PFSK-1 (cell line): Measurements from ENCODE around the gene HOXA9.

ENCODE experiments used
- FOXP2 ChIP-seq: optimal IDR thresholded peaks from 2 replicates; pipeline ENCODE3; 2011; ENCODE audit warnings: borderline replicate concordance, control low read depth, inconsistent platforms; ENCODE audit not compliant: insufficient read depth; ENCODE audit errors: extremely low read length, extremely low read depth
- POLR2AphosphoS5 ChIP-seq: IDR thresholded peaks from 2 replicates; pipeline ENCODE4 v1.6.1; 2012; ENCODE audit warnings: low read depth, mild to moderate bottlenecking, control low read depth, low read length, moderate library complexity
- REST ChIP-seq, 2 experiments: IDR thresholded peaks; 2 replicates each; pipeline versions ENCODE4 v1.6.1 to v1.8.0; 2011 to 2012; ENCODE audit warnings: low read depth in 2 of 2, low read length in 2 of 2, control low read depth in 1 of 2, inconsistent platforms in 1 of 2, mild to moderate bottlenecking in 1 of 2, moderate library complexity in 1 of 2; ENCODE audit not compliant: insufficient read depth in 1 of 2
- SIN3A ChIP-seq: IDR thresholded peaks from 2 replicates; pipeline ENCODE4 v1.6.1; 2012; ENCODE audit warnings: mild to moderate bottlenecking, low read length, moderate library complexity, borderline replicate concordance; ENCODE audit not compliant: insufficient read depth
- TAF1 ChIP-seq: IDR thresholded peaks from 2 replicates; pipeline ENCODE4 v1.6.1; 2012; ENCODE audit warnings: low read length, control low read depth, borderline replicate concordance; ENCODE audit not compliant: insufficient read depth

The HOXA9 gene

GRCh38 chr7:27139334-27140125, 25.8 kb downstream of the HOXA9 start:
- TF ChIP-seq REST (IDR thresholded peaks at IDR 0.05; ENCODE audit: insufficient read depth in 1 of 2, low read depth in 2 of 2, low read length in 2 of 2) (no peak), TAF1 (no peak), POLR2AphosphoS5 (no peak), SIN3A (no peak), FOXP2 (no peak)

- TF ChIP-seq SIN3A: no peak
- TF ChIP-seq POLR2AphosphoS5: no peak
- TF ChIP-seq FOXP2: no peak
- no peak for TF ChIP-seq REST (IDR thresholded peaks at IDR 0.05; ENCODE audit: insufficient read depth in 1 of 2, low read depth in 2 of 2, low read length in 2 of 2)
- TF ChIP-seq TAF1: no peak
Measured at GRCh38 chr7:27138985-27139333, 26.4 kb downstream of the HOXA9 start.

- TF ChIP-seq FOXP2: no peak
- no peak for TF ChIP-seq REST (IDR thresholded peaks at IDR 0.05; ENCODE audit: insufficient read depth in 1 of 2, low read depth in 2 of 2, low read length in 2 of 2)
- TF ChIP-seq POLR2AphosphoS5: no peak
- no peak for TF ChIP-seq TAF1
- no peak for TF ChIP-seq SIN3A
Measured at GRCh38 chr7:27138472-27138871, 26.9 kb downstream of the HOXA9 start.

GRCh38 chr7:27137640-27138315, 27.6 kb downstream of the HOXA9 start:
- TF ChIP-seq POLR2AphosphoS5: no peak
- TF ChIP-seq TAF1: no peak

- no peak for TF ChIP-seq POLR2AphosphoS5
- TF ChIP-seq FOXP2: no peak
- TF ChIP-seq TAF1: no peak
- no peak for TF ChIP-seq SIN3A
- no peak for TF ChIP-seq REST (IDR thresholded peaks at IDR 0.05; ENCODE audit: insufficient read depth in 1 of 2, low read depth in 2 of 2, low read length in 2 of 2)
Measured at GRCh38 chr7:27134392-27134791, 30.9 kb downstream of the HOXA9 start.
